Measurements from ENCODE around the gene GATD1.

GATD1 gene

GRCh38 chr11:792535-792821, 15.2 kb upstream of the GATD1 start:
- TF ChIP-seq, protein P1, sequence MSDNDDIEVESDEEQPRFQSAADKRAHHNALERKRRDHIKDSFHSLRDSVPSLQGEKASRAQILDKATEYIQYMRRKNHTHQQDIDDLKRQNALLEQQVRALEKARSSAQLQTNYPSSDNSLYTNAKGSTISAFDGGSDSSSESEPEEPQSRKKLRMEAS (IDR thresholded peaks at IDR 0.05) = no peak
- TF ChIP-seq YY1 (IDR thresholded peaks at IDR 0.05; ENCODE audit: low read depth) (no peak), FOXM1 (IDR thresholded peaks at IDR 0.05; ENCODE audit: borderline replicate concordance, low read depth) (no peak), CREB1 (IDR thresholded peaks at IDR 0.05; ENCODE audit: low read depth) (no peak), TEAD4 (IDR thresholded peaks at IDR 0.05) (no peak), CEBPB (IDR thresholded peaks at IDR 0.05) (no peak), TAF1 (IDR thresholded peaks at IDR 0.05; ENCODE audit: low read depth) (no peak), EP300 (IDR thresholded peaks at IDR 0.05; ENCODE audit: borderline replicate concordance) (no peak), TCF12 (IDR thresholded peaks at IDR 0.05; ENCODE audit: low read depth) (no peak), RAD21 (IDR thresholded peaks at IDR 0.05; ENCODE audit: low read depth) (no peak), ZBTB7A (IDR thresholded peaks at IDR 0.05; ENCODE audit: low read depth) (no peak)
- TF ChIP-seq, protein P2, sequence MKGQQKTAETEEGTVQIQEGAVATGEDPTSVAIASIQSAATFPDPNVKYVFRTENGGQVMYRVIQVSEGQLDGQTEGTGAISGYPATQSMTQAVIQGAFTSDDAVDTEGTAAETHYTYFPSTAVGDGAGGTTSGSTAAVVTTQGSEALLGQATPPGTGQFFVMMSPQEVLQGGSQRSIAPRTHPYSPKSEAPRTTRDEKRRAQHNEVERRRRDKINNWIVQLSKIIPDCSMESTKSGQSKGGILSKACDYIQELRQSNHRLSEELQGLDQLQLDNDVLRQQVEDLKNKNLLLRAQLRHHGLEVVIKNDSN (IDR thresholded peaks at IDR 0.05) = no peak
- TF ChIP-seq, protein P3, sequence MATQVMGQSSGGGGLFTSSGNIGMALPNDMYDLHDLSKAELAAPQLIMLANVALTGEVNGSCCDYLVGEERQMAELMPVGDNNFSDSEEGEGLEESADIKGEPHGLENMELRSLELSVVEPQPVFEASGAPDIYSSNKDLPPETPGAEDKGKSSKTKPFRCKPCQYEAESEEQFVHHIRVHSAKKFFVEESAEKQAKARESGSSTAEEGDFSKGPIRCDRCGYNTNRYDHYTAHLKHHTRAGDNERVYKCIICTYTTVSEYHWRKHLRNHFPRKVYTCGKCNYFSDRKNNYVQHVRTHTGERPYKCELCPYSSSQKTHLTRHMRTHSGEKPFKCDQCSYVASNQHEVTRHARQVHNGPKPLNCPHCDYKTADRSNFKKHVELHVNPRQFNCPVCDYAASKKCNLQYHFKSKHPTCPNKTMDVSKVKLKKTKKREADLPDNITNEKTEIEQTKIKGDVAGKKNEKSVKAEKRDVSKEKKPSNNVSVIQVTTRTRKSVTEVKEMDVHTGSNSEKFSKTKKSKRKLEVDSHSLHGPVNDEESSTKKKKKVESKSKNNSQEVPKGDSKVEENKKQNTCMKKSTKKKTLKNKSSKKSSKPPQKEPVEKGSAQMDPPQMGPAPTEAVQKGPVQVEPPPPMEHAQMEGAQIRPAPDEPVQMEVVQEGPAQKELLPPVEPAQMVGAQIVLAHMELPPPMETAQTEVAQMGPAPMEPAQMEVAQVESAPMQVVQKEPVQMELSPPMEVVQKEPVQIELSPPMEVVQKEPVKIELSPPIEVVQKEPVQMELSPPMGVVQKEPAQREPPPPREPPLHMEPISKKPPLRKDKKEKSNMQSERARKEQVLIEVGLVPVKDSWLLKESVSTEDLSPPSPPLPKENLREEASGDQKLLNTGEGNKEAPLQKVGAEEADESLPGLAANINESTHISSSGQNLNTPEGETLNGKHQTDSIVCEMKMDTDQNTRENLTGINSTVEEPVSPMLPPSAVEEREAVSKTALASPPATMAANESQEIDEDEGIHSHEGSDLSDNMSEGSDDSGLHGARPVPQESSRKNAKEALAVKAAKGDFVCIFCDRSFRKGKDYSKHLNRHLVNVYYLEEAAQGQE (IDR thresholded peaks at IDR 0.05; ENCODE audit: low read depth) = no peak

DNA sequence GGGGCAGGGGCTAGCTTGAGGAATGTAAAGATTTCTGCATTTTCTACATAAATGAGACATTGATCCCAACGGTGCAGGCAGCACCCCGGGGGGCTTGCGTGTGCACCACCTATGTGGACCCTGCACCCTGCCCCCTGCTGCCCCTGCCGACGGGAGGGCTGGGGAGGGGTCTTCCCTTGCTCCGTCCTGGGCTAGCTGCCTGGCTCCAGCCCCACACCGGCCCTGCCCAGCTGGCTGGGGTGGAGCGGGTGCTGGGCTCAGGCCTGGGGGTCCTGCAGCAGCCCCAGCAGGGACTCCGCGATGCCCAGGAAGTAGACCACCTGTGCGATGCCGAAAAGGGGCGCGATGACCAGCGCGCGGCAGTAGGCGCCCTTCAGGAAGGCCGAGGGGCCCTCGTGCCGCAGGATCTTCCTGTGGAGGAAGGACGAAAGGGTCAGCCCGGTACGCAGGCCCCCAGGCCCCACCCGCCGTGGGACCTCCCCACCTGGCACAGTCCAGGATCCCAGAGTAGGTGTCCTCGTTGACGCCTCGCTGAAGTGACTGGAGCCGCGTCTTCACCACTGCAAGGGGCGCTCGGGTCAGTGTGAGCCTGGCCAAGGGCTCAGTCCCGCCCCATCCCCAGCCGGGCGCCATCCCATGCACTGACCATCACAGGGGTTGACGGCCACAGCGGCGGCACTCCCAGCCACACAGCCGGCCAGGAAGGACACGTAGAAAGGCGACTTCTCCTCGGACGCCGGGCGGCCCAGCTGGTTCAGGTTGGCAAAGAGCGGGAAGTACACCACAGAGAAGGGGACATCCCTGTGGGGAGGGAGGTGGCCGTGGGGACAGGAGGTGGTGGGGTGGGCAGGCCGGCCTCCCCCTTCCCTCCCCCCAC, 14.6 kb upstream of the GATD1 start:
- 0 out of 2 replicates have a peak, but pooled peaks have one; percentile 62 for TF ChIP-seq ZBTB7A (IDR thresholded peaks at IDR 0.05; ENCODE audit: low read depth)
- TF ChIP-seq, protein P1 (IDR thresholded peaks at IDR 0.05) = no peak

DNA sequence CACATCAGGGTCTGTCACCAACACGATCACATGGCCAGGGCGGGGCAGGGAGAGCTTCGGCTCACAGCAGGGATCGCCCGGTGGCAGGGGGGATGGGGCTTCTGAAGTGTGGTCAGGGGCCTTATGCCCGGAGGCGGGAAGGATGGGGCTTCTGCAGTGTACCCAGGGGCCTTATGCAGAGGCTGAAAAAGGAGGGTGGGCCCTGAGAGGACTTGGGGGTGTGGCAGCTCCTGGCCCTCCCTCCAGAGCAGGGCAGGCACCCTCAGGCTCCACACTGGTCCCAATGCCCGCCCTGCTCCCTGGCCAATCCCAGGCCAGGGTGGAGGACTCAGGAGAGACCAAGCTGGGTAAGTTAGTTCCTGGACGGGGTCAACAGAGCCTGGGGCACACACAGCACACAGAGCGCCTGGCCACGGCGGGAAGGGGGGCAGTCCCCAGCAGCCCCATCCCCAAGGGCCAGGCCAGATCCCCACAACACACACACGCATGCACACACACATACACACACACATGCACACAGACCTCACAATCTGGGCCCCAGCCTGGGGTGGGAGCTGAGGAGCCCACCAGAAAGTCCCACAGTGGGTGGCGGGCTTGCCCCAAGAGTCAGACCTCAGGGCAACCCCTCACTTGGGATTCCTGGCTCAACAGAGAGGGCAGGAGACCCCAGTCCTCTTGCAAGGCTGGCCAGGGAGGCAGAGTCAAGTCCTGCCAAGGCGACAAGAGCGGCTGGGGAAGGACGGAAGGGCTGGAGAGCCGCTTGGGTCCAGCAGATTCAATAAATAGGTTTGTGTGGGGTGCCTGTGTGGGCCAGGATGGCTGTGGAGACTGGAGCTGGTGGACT, 13.7 kb upstream of the GATD1 start:
- TF ChIP-seq ZBTB7A (IDR thresholded peaks at IDR 0.05; ENCODE audit: low read depth) = peak; percentile 47; the same call in 1 of the 2 replicates
- no peak for TF ChIP-seq TCF12 (IDR thresholded peaks at IDR 0.05; ENCODE audit: low read depth)

DNA sequence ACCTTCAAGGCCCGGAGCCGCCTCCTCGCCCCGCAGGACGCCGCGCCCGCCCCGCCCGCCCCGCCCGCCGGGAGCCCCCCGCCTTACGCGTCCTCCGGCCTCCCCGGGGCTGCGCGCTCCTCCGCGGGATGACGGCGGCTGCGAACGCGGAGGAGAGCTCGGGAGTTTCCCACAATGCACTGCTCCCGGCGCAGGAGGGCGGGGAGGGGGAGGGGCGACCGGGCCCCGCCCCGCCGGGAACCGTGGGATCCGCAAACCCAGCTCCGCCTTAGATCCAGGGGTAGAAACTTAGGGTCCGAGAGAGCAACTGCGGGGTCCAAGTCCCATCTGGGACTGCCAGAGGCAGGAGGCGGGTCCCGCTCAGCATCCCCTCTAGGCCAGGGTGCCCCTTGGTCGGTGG, 12.7 kb upstream of the GATD1 start, which contains the start of gene CEND1:
Gene CEND1 (minus strand): TSS at position 148 of the 400 bp plus-strand sequence. CDS start 1,514 bp downstream, outside the sequence.
- no peak for TF ChIP-seq CEBPB (IDR thresholded peaks at IDR 0.05)

DNA sequence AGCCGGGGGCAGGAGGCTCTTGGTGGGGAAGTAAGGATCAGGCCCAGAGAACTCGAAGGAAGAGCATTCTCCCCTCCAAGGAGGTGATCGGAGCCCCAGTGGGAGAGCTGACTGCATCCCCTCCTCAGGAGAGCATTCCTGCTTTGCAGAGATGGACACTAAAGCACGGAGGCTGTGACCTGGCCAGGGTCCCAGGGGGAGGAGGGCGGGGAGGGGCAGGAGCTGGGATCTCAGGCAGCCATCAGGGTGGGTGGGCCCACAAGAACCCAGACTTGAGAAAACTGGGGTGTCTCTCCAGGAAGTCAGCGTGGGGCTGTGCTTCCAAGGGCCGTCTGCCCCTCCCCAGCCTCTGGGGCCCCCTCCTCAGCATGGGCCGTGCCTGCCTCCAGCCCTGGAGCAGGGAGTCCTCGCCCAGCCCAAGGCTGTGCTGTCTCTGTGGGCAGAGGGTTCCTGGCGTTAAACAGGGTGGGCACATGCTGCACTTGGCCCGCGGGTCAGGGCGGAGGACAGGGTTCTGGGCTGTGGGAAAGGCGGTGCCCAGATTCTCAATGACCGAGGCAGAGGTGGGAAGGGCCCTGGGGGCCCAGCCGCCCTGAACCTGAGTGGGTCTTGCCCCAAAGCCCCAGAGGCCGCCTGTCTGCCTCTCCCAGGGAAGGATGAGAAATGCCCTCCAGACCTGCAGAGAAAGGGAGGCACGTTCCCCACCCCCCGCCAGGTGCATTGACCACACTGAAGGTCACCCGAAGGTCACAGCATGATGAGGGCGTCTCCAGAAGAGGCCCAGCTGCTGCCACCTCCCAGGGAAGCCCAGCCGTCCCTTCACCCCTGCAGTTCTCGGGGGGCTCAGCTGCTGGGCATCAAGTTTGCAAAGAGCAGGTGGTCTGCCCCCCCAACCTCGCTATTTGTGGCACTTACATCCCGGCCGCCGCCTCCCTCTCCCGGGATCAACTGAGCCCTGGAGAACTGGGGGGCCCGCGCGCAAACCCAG, 12.0 kb upstream of the GATD1 start:
- TF ChIP-seq, protein P3 (IDR thresholded peaks at IDR 0.05; ENCODE audit: low read depth) = no peak
- TF ChIP-seq, protein P2 (IDR thresholded peaks at IDR 0.05) = no peak
- TF ChIP-seq EGR1 (IDR thresholded peaks at IDR 0.05) (no peak), RAD21 (IDR thresholded peaks at IDR 0.05; ENCODE audit: low read depth) (no peak), TAF1 (IDR thresholded peaks at IDR 0.05; ENCODE audit: low read depth) (no peak), TEAD4 (IDR thresholded peaks at IDR 0.05) (no peak), CEBPB (IDR thresholded peaks at IDR 0.05) (no peak), ZBTB7A (IDR thresholded peaks at IDR 0.05; ENCODE audit: low read depth) (no peak), TCF12 (IDR thresholded peaks at IDR 0.05; ENCODE audit: low read depth) (no peak)
